GM12872 (cell line): Measurements from ENCODE around the gene SLC4A2.

Experiments used
- CTCF ChIP-seq: IDR thresholded peaks from 3 replicates; pipeline ENCODE4 v1.5.1; 2011; ENCODE audit warnings: low read depth, mild to moderate bottlenecking, low read length, moderate library complexity; ENCODE audit not compliant: insufficient read depth

The SLC4A2 gene

DNA sequence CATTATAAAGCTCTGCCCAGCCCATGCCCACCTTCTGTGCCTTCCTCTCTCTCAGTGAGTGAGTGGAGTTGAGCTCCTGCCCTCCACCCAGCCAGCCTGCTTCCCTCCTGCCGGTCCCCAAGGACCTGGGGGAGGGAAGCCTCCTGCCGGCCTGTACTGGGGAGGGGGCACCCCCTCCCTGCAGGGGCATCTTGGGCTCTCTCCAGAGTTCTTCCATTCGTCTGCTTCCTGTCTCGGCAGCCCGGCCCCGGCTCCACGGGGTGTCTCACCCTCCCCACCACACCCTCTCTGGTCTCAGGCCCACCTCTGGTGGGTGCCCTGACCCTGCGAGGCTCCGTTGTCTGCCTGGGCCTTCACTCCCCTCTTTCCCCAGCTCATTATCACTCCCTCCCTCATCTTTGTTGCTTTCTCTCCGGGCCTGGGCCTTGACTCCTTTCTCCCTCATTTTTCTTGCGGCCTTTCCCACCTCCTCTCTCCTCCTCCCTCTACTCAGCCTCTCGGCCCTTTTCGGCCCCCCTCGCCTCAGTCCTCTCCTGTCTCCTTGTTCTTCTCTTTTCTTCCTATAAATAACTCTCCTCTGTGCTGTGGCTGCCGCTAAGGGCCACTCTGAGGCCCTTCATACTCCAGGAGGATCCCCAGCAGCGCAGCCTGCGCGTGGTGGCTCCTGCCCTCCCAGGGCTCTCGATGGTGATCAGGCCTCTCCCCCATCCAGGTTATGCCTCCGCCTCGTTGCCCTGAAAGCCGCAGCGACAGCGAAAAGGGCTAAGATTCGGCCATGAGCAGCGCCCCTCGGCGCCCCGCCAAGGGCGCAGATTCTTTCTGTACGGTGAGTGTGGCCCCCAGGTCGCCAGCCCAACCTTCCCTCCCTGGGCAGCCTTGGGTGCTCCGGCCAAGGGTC, 2.1 kb downstream of the SLC4A2 start:
- TF ChIP-seq CTCF: no peak

GRCh38 chr7:151062111-151062398, 2.7 kb downstream of the SLC4A2 start:
- no peak for TF ChIP-seq CTCF

DNA sequence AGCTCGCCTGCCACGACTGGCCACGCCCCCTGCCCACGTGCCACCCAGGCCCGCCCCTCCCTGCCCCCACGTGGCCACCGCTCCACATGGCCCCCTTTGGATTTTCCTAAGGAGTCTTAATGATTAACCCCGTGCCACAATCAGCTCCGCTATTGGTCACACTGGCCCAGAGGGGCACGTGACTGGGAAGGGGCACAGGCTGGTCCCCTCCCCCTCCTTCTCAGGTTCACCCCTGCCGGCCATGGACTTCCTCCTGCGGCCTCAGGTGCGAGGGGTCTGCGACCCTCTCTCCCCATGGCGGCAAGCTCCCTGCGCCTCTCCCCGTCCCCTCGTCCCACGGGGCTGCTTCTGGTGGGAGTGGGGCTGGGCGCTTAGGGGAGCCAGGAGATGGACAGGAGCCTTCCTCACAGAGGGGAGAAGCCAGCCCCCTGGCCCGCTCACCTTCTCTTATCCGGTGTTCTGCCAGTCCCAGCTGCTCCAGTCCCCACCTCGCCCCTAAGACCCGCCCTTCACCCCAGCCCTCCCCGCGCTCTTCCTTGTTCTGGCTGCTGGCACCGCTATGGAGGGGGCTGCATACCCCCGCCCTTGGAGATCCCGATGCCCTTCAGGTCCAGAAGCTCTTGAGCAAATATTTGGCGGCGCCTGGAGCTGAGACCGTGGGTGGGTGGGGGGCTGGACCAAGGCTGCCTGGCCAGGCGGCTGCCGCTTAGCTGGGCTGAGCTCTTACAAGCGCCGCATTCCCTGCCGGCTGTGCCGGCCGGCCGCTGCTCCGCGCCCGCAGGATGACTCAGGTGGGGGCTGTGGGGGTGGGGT, 3.2 kb downstream of the SLC4A2 start:
- TF ChIP-seq CTCF: no peak

DNA sequence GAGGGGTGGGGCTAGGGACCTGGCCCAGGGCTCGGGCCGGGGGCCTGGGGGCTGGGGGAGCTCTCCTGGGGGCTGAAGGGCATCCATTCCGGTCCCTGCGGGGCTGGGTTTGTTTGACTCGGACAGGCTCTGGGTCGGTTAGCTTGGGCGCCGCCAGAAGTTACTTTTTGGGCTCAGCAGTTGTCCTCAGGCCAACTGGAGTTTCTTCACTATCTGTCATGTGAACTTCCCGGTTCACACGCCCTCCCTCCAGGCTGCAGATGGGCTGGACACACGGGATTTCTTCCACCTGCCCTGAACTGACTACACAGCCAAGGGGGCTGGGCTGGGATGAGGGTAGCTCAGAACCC, 3.8 kb downstream of the SLC4A2 start:
- TF ChIP-seq CTCF: no peak

DNA sequence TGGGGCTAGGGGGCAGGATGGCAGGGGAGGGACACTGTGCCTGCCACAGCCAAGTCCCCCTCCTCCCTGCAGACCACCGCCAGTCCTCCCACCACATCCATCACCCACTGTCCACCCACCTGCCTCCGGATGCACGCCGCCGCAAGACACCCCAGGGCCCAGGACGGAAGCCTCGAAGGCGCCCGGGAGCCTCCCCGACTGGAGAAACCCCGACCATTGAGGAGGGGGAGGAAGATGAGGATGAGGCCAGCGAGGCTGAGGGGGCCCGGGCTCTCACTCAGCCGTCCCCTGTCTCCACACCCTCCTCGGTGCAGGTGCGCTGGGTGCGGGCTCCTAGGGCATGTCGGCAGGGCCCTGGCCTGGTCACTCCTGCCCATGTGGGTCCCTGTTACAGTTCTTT, 5.1 kb downstream of the SLC4A2 start:
- no peak for TF ChIP-seq CTCF

- no peak for TF ChIP-seq CTCF
Observed at GRCh38 chr7:151064993-151065392, 5.6 kb downstream of the SLC4A2 start.

GRCh38 chr7:151065516-151065915, 6.1 kb downstream of the SLC4A2 start:
- TF ChIP-seq CTCF: no peak
